HUDEP-2 (cell line): ENCODE results near the gene AK1.

ENCODE experiments used
- DNase-seq, 76 experiments: peaks; one replicate each; lab custom pipeline; 2025; ENCODE audit not compliant: unreplicated experiment in 76 of 76; lab: John Stamatoyannopoulos, UW

AK1 gene

DNA sequence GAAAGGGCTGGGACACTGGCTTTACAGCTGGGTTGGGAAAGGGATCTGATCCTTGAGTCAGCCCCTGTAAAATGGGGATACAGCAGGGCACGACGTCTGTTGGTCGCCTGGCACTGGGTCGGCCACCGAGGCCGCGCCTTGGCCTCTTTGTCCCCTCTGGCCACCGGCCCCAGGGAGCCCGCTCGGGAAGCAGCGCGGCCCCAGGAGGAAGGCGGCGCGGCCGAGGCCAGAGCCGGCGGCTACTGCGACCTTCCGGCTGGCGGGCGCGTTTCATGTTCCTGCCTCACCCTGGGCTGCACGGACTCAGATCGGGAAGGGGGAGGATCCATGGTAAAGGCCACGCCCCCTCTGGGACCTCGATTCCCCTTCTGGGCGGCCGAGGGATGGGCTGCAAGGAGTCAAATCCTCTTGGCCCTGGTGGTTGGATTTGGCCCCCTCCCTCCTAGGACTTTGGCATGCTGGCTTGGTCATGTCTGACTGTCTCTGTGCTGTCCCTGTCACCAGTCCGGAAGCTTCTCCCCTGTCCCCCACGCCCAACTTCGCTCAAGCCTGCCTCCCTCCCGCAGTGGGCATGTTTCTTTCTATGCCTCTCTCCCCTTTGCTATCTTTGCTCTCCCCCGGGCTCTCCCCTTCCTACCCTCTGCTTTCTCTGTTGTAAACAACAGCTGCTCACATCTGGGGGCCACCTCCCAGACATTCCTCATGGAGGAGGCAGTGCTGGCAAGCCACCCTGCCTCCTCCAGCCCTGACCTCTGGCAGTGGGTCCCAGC lies 49.0 kb downstream of the AK1 start:
- no peak for DNase-seq

DNA sequence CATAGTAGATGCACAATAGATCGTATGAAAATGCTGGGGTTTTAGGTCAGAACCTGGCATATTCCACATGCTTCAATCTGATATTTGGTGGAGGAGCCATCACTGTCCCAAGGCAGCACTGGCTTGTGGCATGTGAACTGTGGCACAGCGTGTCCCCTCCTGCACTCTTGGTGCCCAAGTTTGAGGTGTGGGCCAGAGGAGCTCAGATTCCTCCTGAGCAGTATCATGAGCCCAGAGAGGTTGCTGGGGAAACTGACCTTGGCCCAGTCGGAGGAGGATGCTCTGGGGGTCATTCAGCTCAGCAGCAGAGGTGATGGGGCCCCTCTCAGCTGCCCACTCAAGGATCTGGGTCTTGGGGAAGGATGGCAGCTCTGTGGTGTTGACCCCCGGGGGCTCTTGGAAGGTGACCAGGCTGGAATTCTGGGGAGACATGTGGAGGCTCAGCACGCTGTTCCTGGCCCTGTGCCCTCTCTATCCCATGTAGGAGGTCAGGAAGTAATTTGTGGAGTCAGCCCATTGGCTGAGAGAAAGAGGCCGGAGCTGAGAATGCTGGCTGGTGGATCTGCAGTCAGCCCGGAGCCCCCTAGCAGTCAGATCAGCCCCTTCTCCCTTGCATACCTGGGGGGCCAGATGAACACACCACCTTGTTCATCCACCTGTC lies 51.1 kb downstream of the AK1 start:
- DNase-seq = no peak

DNA sequence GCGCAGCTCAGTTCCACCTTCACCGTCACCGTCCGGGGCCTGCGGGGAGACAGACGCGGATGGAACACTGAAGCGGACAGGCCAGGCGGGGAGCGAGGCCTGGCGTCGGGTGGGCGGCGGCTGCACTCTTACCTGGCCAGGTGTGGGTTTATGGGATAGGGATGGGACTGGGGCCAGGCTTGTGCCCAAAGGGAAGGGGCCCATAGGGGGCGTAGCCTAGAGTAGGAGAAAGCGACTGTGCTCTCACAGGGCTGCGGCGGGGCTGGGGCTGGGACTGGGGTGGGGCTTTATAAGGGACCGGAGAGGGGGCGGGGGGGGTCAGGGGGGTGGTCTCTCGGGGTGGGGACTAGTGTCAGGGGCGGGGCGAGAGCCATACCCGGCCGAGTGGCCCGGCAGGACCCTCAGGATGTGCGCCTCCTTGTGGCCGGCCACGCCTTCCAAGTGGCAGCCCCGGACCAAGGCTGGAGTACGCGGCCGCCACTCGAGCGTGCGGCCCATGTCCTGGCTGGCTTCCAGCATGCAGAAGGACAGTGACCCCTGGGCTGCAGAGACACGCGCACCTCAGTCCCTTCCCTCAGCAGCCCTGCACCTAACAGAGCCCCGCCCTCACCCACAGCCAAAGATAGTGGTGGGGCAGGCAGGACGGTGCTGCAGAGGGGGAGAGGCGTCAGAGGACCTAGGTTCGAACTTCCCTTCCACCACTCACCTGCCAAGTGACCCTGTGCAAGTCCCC lies 52.0 kb downstream of the AK1 start:
- DNase-seq = no peak

DNA sequence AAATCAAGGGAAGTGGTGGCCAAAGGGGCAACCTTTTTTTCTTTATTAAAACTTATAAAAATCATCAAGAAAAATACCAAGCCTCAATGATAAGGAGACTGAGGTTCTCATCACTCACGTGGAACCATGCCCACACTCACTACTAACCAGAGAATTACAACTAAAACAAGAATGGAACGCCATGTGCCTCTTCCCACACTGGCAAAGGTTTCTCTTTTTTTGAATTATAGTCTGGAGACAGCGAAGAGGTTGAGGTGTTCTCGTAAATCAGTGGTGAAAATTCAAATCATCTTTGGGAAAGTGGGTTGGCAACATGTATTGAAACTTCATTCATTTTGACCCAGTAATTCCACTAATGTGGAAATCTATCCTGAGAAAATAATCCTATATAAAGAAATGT lies 55.4 kb downstream of the AK1 start:
- no peak for DNase-seq

GRCh38 chr9:127818574-127818973 lies 58.9 kb downstream of the AK1 start:
- no peak for DNase-seq

- no peak for DNase-seq
Measured at GRCh38 chr9:127817881-127818434, 59.5 kb downstream of the AK1 start.

GRCh38 chr9:127816728-127817127 lies 60.7 kb downstream of the AK1 start:
- no peak for DNase-seq
